Keratinocyte (primary cell): ENCODE results near the gene XPNPEP2. TPM values are rescaled to one million over a fixed set of nuclear protein-coding genes. Genes with fewer than 3 reads are reported as not detected.

Experiments
- DNase-seq: peaks from one replicate; pipeline ENCODE4 v3.0.0-alpha.2; 2011; ENCODE audit warnings: low read depth, missing footprints, low spot score
- FAIRE-seq: peaks from 2 replicates; lab custom pipeline; 2011; peaks lifted over from hg19 to GRCh38; lab: Jason Lieb, UNC
- H2AFZ ChIP-seq: 2 replicates; pipeline ENCODE4 v1.6.0; 2012; ENCODE audit warnings: low read length, control low read depth, inconsistent platforms; ENCODE audit not compliant: control insufficient read depth
- H3K27ac ChIP-seq: 2 replicates; pipeline ENCODE4 v1.5.1; 2011; ENCODE audit warnings: low read length; ENCODE audit not compliant: control insufficient read depth, insufficient read depth
- H3K27me3 ChIP-seq: 3 replicates; pipeline ENCODE4 v1.6.0; 2011; ENCODE audit warnings: low read length; ENCODE audit not compliant: control insufficient read depth, insufficient read depth; ENCODE audit errors: extremely low read depth
- H3K36me3 ChIP-seq, 2 experiments: 2 replicates in 1 of 2; 3 replicates in 1 of 2; pipeline ENCODE4 v1.5.1; 2011; ENCODE audit warnings: low read length in 2 of 2, mild to moderate bottlenecking in 1 of 2; ENCODE audit not compliant: control insufficient read depth in 2 of 2, insufficient read depth in 2 of 2; ENCODE audit errors: extremely low read depth in 1 of 2
- H3K4me1 ChIP-seq: 3 replicates; pipeline ENCODE4 v1.5.1; 2011; ENCODE audit warnings: low read length; ENCODE audit not compliant: control insufficient read depth, insufficient read depth; ENCODE audit errors: extremely low read depth
- H3K4me2 ChIP-seq: 3 replicates; pipeline ENCODE4 v1.6.0; 2011; ENCODE audit warnings: low read depth, low read length; ENCODE audit not compliant: control insufficient read depth, insufficient read depth; ENCODE audit errors: extremely low read depth
- H3K4me3 ChIP-seq, 3 experiments: fragments of 200-600 bp in 1 of 3; sonication (generic) in 1 of 3; 2 replicates in 2 of 3; 3 replicates in 1 of 3; pipeline ENCODE4 v1.5.1; 2011 to 2016; ENCODE audit warnings: low read length in 3 of 3, mild to moderate bottlenecking in 3 of 3, control low read depth in 2 of 3, inconsistent platforms in 1 of 3, low read depth in 1 of 3, mixed read lengths in 1 of 3, mixed run types in 1 of 3, moderate library complexity in 1 of 3; ENCODE audit not compliant: control insufficient read depth in 2 of 3, insufficient read depth in 2 of 3; ENCODE audit errors: extremely low read depth in 1 of 3
- H3K79me2 ChIP-seq: 2 replicates; pipeline ENCODE4 v1.6.0; 2012; ENCODE audit warnings: low read length; ENCODE audit not compliant: control insufficient read depth, insufficient read depth
- H3K9ac ChIP-seq: 3 replicates; pipeline ENCODE4 v1.6.0; 2011; ENCODE audit warnings: low read length; ENCODE audit not compliant: control insufficient read depth, insufficient read depth; ENCODE audit errors: extremely low read depth
- H3K9me1 ChIP-seq: 3 replicates; pipeline ENCODE4 v1.6.0; 2011; ENCODE audit warnings: low read length; ENCODE audit not compliant: control insufficient read depth, insufficient read depth; ENCODE audit errors: extremely low read depth
- H3K9me3 ChIP-seq: 2 replicates; pipeline ENCODE4 v1.5.1; 2012; ENCODE audit warnings: low read depth, low read length; ENCODE audit not compliant: control insufficient read depth
- H4K20me1 ChIP-seq: 3 replicates; pipeline ENCODE4 v1.6.0; 2011; ENCODE audit warnings: low read length; ENCODE audit not compliant: control insufficient read depth, insufficient read depth; ENCODE audit errors: extremely low read depth
- CTCF ChIP-seq, 3 experiments: IDR thresholded peaks in 1 of 3; conservative IDR thresholded peaks in 1 of 3; optimal IDR thresholded peaks in 1 of 3; 2 replicates in 2 of 3; 3 replicates in 1 of 3; pipeline versions ENCODE3 to v1.5.1; 2011; ENCODE audit warnings: low read length in 3 of 3, mild to moderate bottlenecking in 3 of 3, moderate library complexity in 2 of 3, control low read depth in 1 of 3, inconsistent platforms in 1 of 3; ENCODE audit not compliant: insufficient read depth in 2 of 3; ENCODE audit errors: extremely low read depth in 1 of 3
- EZH2 ChIP-seq: IDR thresholded peaks from one replicate; pipeline ENCODE4 v1.6.1; 2012; ENCODE audit warnings: inconsistent platforms, mild to moderate bottlenecking, low read length, moderate library complexity
- dilution Hi-C: fragments of 300-500 bp; cut with MboI; formaldehyde crosslinking; loops from one replicate; pipeline ENCODE4 v1.7.0; 2020; ENCODE audit warnings: low sequenced_read_pairs; ENCODE audit not compliant: extremely low pct_ligation_motif_present
- polyA plus RNA-seq, 5 experiments: library from polyadenylated mRNA; depleted of rRNA in 3 of 5; stranded (reverse) in 3 of 5; stranded (forward) in 1 of 5; unstranded in 1 of 5; fragments of >200 nt; gene quantifications; 1 replicate in 1 of 5; 2 replicates in 3 of 5; 3 replicates in 1 of 5; pipeline versions ENCODE4 v1.2.1 to v1.2.3, GENCODE V29; 2011 to 2012; ENCODE audit warnings: missing spikeins in 2 of 5, low read depth in 1 of 5, low replicate concordance in 1 of 5

Gene XPNPEP2
- polyA plus RNA-seq, 1 donor (not counting 4 experiments of a cell fraction or from before 2014, with no cell fraction given): not detected

DNA sequence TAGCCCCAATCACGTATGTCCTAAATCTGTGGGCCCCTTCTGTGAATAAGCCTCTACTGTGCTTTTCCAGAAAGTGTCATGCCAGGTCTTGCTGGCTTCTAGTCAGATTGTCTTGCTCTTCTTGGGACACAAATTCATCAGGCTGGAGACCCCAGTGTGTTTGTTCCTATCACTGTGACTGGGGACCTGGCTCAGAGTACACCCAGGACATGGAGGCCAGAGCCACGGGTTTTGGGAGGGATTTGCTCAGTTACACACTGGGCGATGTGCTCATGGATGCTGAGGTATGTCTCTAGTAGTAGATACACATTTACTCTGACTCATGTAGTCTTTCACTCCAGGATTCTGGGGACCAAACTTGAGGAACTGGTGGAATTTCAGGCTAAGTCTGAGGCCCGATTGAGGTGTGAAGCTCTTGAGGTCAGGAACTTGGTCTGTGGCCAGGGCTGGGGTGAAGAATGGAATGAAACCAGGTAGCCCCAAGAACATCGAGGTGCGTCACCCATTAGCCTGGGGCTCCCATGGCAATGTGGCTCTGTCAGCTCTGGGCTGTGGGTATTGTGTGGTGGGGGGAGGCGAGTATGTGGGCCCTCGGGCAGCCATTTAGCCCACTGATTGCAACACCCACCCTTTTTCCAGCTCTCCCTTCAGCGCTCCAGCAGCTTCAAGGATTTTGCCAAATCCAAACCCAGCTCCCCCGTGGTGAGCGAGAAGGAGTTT lies 48.7 kb downstream of the XPNPEP2 start:
- no peaks in the 10 kb centered on the region for H3K9me1 ChIP-seq
- no peaks in the 10 kb centered on the region for H3K36me3 ChIP-seq
- H3K4me2 ChIP-seq: no peak overlapping the region
- H3K9ac ChIP-seq: no peak overlapping the region
- TF ChIP-seq CTCF (optimal IDR thresholded peaks at IDR 0.05 in 1 of 3, IDR thresholded peaks at IDR 0.05 in 1 of 3, conservative IDR thresholded peaks at IDR 0.05 in 1 of 3; ENCODE audit: extremely low read depth in 1 of 3, insufficient read depth in 2 of 3, low read length in 3 of 3) (no peak), EZH2 (no peak)
- dilution Hi-C loops: no loop called here
- no peak overlapping the region for H3K4me3 ChIP-seq
- no peaks in the 10 kb centered on the region for H3K27me3 ChIP-seq
- no peaks in the 10 kb centered on the region for H3K9me3 ChIP-seq
- H3K27ac ChIP-seq: no peak overlapping the region
- no peak for FAIRE-seq
- H4K20me1 ChIP-seq: no peaks in the 10 kb centered on the region
- DNase-seq: no peak
- H3K79me2 ChIP-seq: no peaks in the 10 kb centered on the region
- H3K4me1 ChIP-seq: no peaks in the 10 kb centered on the region
- H2AFZ ChIP-seq: no peak overlapping the region

DNA sequence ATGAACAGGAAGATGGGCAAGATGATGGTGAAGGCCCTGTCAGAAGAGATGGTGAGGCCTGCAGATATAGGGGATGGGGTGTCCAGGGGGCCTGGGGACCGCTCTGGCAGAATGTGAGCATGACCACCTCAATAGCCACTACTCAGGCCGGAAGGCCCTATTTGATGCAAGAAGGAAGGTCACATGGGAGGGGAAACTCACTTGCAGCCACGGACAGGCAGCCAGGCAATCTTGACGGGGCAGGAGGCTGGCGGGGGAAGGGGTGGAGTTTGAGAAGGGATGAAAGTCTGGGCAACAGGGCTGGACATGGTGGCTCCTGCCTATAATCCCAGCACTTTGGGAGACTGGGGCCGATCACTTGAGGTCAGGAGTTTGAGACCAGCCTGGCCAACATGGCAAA lies 49.7 kb downstream of the XPNPEP2 start:
- TF ChIP-seq EZH2 (no peak), CTCF (optimal IDR thresholded peaks at IDR 0.05 in 1 of 3, IDR thresholded peaks at IDR 0.05 in 1 of 3, conservative IDR thresholded peaks at IDR 0.05 in 1 of 3; ENCODE audit: extremely low read depth in 1 of 3, insufficient read depth in 2 of 3, low read length in 3 of 3) (no peak)

More for the DNA sequence above, 49.7 kb downstream of the XPNPEP2 start:
- H3K4me1 ChIP-seq: no peaks in the 10 kb centered on the region
- no peaks in the 10 kb centered on the region for H3K9me1 ChIP-seq
- FAIRE-seq: no peak
- H3K27me3 ChIP-seq: no peaks in the 10 kb centered on the region
- H4K20me1 ChIP-seq: no peaks in the 10 kb centered on the region
- dilution Hi-C loops: no loop called here
- no peaks in the 10 kb centered on the region for H3K9me3 ChIP-seq
- H3K9ac ChIP-seq: no peak overlapping the region
- DNase-seq: no peak
- H3K4me3 ChIP-seq: no peak overlapping the region
- H3K27ac ChIP-seq: no peak overlapping the region
- H3K79me2 ChIP-seq: no peaks in the 10 kb centered on the region
- no peak overlapping the region for H2AFZ ChIP-seq
- no peaks in the 10 kb centered on the region for H3K36me3 ChIP-seq
- no peak overlapping the region for H3K4me2 ChIP-seq
